HCT116 (cell line): ENCODE measurements around the gene MED12. TPM values are rescaled to one million over a fixed set of nuclear protein-coding genes. Genes with fewer than 3 reads are reported as not detected.

Source experiments
- ATAC-seq: fragments of 200-7000 bp; cut with Tn5 transposase; 2 replicates; pipeline ENCODE4 v1.9.1; 2020; ENCODE audit warnings: mild to moderate bottlenecking, moderate library complexity
- BruUV-seq: library from RNA; stranded (reverse); fragments of 400-500 nt; replicated peaks from 2 replicates; lab custom pipeline; 2021; lab: Mats Ljungman, UMichigan
- CTCF ChIA-PET: fragments of 300-600 bp; sonication (Branson Sonifier 250); formaldehyde crosslinking; loops from one replicate; lab custom pipeline; 2021; ENCODE audit warnings: antibody characterized with exemption; lab: Charles Lee
- POLR2A ChIA-PET: fragments of 300-600, 350-600 bp; sonication (Branson Sonifier 250); formaldehyde crosslinking; loops from one replicate; lab custom pipeline; 2021; ENCODE audit warnings: antibody characterized with exemption; lab: Charles Lee
- RAD21 ChIA-PET, 2 experiments: fragments of 300-600 bp; sonication (Branson Sonifier 250); formaldehyde crosslinking; loops; one replicate each; lab custom pipeline; 2023; ENCODE audit warnings: low total read pairs in 2 of 2; ENCODE audit not compliant: uncharacterized antibody in 2 of 2, unreplicated experiment in 2 of 2, low non-redundant PET in 1 of 2; lab: Charles Lee
- DNase-seq: peaks from one replicate; pipeline ENCODE4 v3.0.0-alpha.2; 2010; ENCODE audit warnings: low read depth, low spot score
- H2AFZ ChIP-seq: fragments of 200-600 bp; shearing (Covaris generic), sonication (generic); 2 replicates; pipeline ENCODE4 v1.6.1; 2017; ENCODE audit warnings: low read depth, mixed run types, mixed read lengths, antibody characterized with exemption, low read length; ENCODE audit not compliant: poor library complexity, severe bottlenecking
- H3K27ac ChIP-seq: 2 replicates; pipeline ENCODE4 v1.5.1; 2012; ENCODE audit warnings: low read depth, low read length
- H3K27me3 ChIP-seq: fragments of 200-600 bp; sonication (generic); 2 replicates; pipeline ENCODE4 v1.6.1; 2016; ENCODE audit warnings: mixed run types, low read length, mixed read lengths; ENCODE audit not compliant: insufficient read depth
- H3K36me3 ChIP-seq, 2 experiments: fragments of 200-500 bp in 1 of 2; fragments of 200-600 bp in 1 of 2; sonication (Bioruptor generic) in 1 of 2; sonication (generic) in 1 of 2; 2 replicates each; pipeline versions ENCODE4 v1.5.1 to v1.6.1; 2014 to 2016; ENCODE audit warnings: low read length in 2 of 2, inconsistent platforms in 1 of 2, mixed read lengths in 1 of 2, mixed run types in 1 of 2; ENCODE audit not compliant: insufficient read depth in 2 of 2, control insufficient read depth in 1 of 2
- H3K4me1 ChIP-seq, 2 experiments: fragments of 200-600 bp in 1 of 2; sonication (generic) in 1 of 2; 2 replicates each; pipeline versions ENCODE4 v1.5.1 to v1.6.1; 2012 to 2017; ENCODE audit warnings: low read length in 2 of 2, inconsistent platforms in 1 of 2, mild to moderate bottlenecking in 1 of 2, mixed read lengths in 1 of 2, mixed run types in 1 of 2, moderate library complexity in 1 of 2; ENCODE audit not compliant: insufficient read depth in 2 of 2, control insufficient read depth in 1 of 2
- H3K4me2 ChIP-seq: fragments of 200-600 bp; sonication (generic); 2 replicates; pipeline ENCODE4 v1.6.1; 2017; ENCODE audit warnings: mixed run types, low read length, mixed read lengths
- H3K4me3 ChIP-seq, 2 experiments: fragments of 200-600 bp in 1 of 2; sonication (generic) in 1 of 2; replicated peaks in 1 of 2; 2 replicates each; pipeline ENCODE4 v1.5.1; 2011 to 2016; ENCODE audit warnings: low read length in 2 of 2, control low read depth in 1 of 2, low read depth in 1 of 2, mild to moderate bottlenecking in 1 of 2, mixed read lengths in 1 of 2, mixed run types in 1 of 2
- H3K79me2 ChIP-seq: fragments of 200-600 bp; sonication (generic); 2 replicates; pipeline ENCODE4 v1.6.1; 2017; ENCODE audit warnings: mild to moderate bottlenecking, mixed run types, low read length, moderate library complexity, mixed read lengths; ENCODE audit not compliant: insufficient read depth
- H3K9ac ChIP-seq: fragments of 200-600 bp; sonication (generic); 2 replicates; pipeline ENCODE4 v1.6.1; 2016; ENCODE audit warnings: low read length, mixed read lengths
- H3K9me2 ChIP-seq: fragments of 200-600 bp; sonication (generic), shearing (Covaris generic); 2 replicates; pipeline ENCODE4 v1.6.1; 2017; ENCODE audit warnings: mixed run types, mild to moderate bottlenecking, moderate library complexity; ENCODE audit not compliant: insufficient read depth
- H3K9me3 ChIP-seq, 2 experiments: fragments of 200-500 bp in 1 of 2; fragments of 200-600 bp in 1 of 2; sonication (Bioruptor generic) in 1 of 2; sonication (generic) in 1 of 2; 2 replicates each; pipeline ENCODE4 v1.6.1; 2014 to 2017; ENCODE audit warnings: low read length in 2 of 2, mixed read lengths in 2 of 2, inconsistent platforms in 1 of 2, low read depth in 1 of 2, mild to moderate bottlenecking in 1 of 2, mixed run types in 1 of 2, moderate library complexity in 1 of 2; ENCODE audit not compliant: control insufficient read depth in 1 of 2, insufficient read depth in 1 of 2
- H4K20me1 ChIP-seq: fragments of 200-600 bp; sonication (generic), shearing (Covaris generic); 2 replicates; pipeline ENCODE4 v1.6.1; 2017; ENCODE audit warnings: mixed run types, mild to moderate bottlenecking, moderate library complexity; ENCODE audit not compliant: insufficient read depth
- CTCF ChIP-seq, 3 experiments: fragments of 200-600 bp in 1 of 3; sonication (generic) in 1 of 3; IDR thresholded peaks in 2 of 3; conservative IDR thresholded peaks in 1 of 3; 2 replicates each; pipeline ENCODE4 v1.5.1; 2012 to 2017; ENCODE audit warnings: low read depth in 2 of 3, low read length in 2 of 3, antibody characterized with exemption in 1 of 3, borderline replicate concordance in 1 of 3, control low read depth in 1 of 3, mild to moderate bottlenecking in 1 of 3, mixed read lengths in 1 of 3, mixed run types in 1 of 3, moderate library complexity in 1 of 3; ENCODE audit not compliant: insufficient read depth in 1 of 3
- EGR1 ChIP-seq: IDR thresholded peaks from 2 replicates; pipeline ENCODE4 v1.6.1; 2012; ENCODE audit warnings: low read depth
- ELF1 ChIP-seq: IDR thresholded peaks from 2 replicates; pipeline ENCODE4 v1.6.1; 2012; ENCODE audit warnings: low read depth, borderline replicate concordance
- EZH2phosphoT487 ChIP-seq: fragments of 200-600 bp; IDR thresholded peaks from 2 replicates; pipeline ENCODE4 v1.6.1; 2018; ENCODE audit warnings: antibody characterized with exemption, borderline replicate concordance
- FOSL1 ChIP-seq: IDR thresholded peaks from 2 replicates; pipeline ENCODE4 v1.6.1; 2012; ENCODE audit warnings: low read depth
- POLR2A ChIP-seq: IDR thresholded peaks from 2 replicates; pipeline ENCODE4 v1.7.0; 2011; ENCODE audit warnings: borderline replicate concordance; ENCODE audit not compliant: insufficient read depth, insufficient read length; ENCODE audit errors: extremely low read depth
- POLR2AphosphoS5 ChIP-seq: IDR thresholded peaks from 2 replicates; pipeline ENCODE4 v1.6.1; 2011; ENCODE audit warnings: mild to moderate bottlenecking, low read depth, low read length, moderate library complexity
- RAD21 ChIP-seq: IDR thresholded peaks from 2 replicates; pipeline ENCODE4 v1.6.1; 2012; ENCODE audit warnings: low read depth, mild to moderate bottlenecking
- SP1 ChIP-seq: IDR thresholded peaks from 2 replicates; pipeline ENCODE4 v1.6.1; 2012; ENCODE audit warnings: low read depth
- SRF ChIP-seq: IDR thresholded peaks from 2 replicates; pipeline ENCODE4 v1.6.1; 2012; ENCODE audit warnings: low read depth
- ZFX ChIP-seq: fragments of 450-650 bp; IDR thresholded peaks from 2 replicates; pipeline ENCODE4 v1.6.1; 2017
- ZNF274 ChIP-seq: fragments of 200-500 bp; sonication (Bioruptor generic); IDR thresholded peaks from 2 replicates; pipeline ENCODE4 v1.6.1; 2014; ENCODE audit warnings: mild to moderate bottlenecking, low read depth, low read length, inconsistent platforms
- intact Hi-C: fragments of 100-400 bp; cut with micrococcal nuclease; formaldehyde crosslinking; loops from 2 replicates; pipeline ENCODE4 v1.10.0; 2022
- total RNA-seq: library from RNA; stranded (reverse); gene quantifications from one replicate; pipeline ENCODE4 v1.2.1, GENCODE V29; 2021; ENCODE audit not compliant: unreplicated experiment
- TF ChIP-seq, protein P1 (sequence below): IDR thresholded peaks from 2 replicates; pipeline ENCODE4 v1.6.1; 2012
- TF ChIP-seq, protein P2 (sequence below): IDR thresholded peaks from 2 replicates; pipeline ENCODE4 v1.6.1; 2012; ENCODE audit warnings: low read depth
- TF ChIP-seq, protein P3 (sequence below): IDR thresholded peaks from 2 replicates; pipeline ENCODE4 v1.6.1; 2012

Gene MED12
- total RNA-seq, 1 experiment from 2014 or later = 32.8 TPM

DNA sequence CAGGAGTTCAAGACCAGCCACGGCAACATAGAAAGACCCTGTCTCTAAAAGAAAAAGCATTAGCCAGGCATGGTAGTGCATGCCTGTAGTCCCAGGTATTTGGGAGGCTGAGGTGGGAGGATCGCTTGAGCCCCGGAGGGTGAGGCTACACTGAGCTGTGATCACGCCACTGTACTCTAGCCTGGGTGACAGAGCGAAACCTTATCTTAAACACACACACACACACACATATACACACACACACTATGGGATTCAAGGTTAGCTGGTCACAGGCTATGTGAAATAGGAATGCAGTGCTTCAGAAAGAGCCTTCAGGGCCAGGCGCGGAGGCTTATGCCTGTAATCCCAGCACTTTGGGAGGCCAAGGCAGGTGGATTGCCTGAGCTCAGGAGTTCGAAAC, 49.7 kb downstream of the MED12 start:
- Histone ChIP-seq H3K27ac (no peak overlapping the region), H3K4me2 (no peak overlapping the region), H3K9me2 (no peaks in the 10 kb centered on the region), H3K9ac (no peak overlapping the region)
- no peak for DNase-seq
- intact Hi-C loops = no loop called here
- no TSS peak for BruUV-seq
- no peak for TF ChIP-seq ELF1
- TF ChIP-seq FOSL1 = no peak
- TF ChIP-seq, all 23 proteins: peak for 0
- no peaks in the 10 kb centered on the region for H4K20me1 ChIP-seq
- H3K4me1 ChIP-seq = no peaks in the 10 kb centered on the region
- no peaks in the 10 kb centered on the region for H3K79me2 ChIP-seq
- ChIA-PET RAD21 (no interaction called here), CTCF (no interaction called here), POLR2A (no interaction called here)
- no peak for ATAC-seq
- no peak overlapping the region for H2AFZ ChIP-seq
- no peaks in the 10 kb centered on the region for H3K27me3 ChIP-seq
- H3K4me3 ChIP-seq = no peak overlapping the region
- no peaks in the 10 kb centered on the region for H3K9me3 ChIP-seq
- H3K36me3 ChIP-seq = no peaks in the 10 kb centered on the region

DNA sequence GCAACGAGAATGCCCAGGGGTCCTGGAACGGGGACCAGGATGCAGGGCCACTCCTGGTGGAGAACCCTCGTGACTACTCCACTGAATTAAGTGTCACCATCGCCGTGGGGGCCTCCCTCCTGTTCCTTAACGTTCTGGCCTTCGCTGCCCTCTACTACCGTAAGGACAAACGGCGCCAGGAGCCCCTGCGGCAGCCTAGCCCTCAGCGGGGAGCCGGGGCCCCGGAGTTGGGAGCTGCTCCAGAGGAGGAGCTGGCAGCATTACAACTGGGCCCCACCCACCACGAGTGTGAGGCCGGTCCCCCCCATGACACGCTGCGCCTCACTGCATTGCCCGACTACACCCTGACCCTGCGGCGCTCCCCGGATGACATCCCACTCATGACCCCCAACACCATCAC, 51.2 kb downstream of the MED12 start:
- BruUV-seq = no TSS peak
- H3K79me2 ChIP-seq = no peaks in the 10 kb centered on the region
- no peak for TF ChIP-seq EGR1
- TF ChIP-seq POLR2A = no peak
- TF ChIP-seq EZH2phosphoT487 = no peak
- TF ChIP-seq, protein P1, sequence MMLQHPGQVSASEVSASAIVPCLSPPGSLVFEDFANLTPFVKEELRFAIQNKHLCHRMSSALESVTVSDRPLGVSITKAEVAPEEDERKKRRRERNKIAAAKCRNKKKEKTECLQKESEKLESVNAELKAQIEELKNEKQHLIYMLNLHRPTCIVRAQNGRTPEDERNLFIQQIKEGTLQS = no peak
- no peak for TF ChIP-seq ZFX
- no peak for TF ChIP-seq ZNF274
- no peak for TF ChIP-seq RAD21
- TF ChIP-seq CTCF (IDR thresholded peaks at IDR 0.05 in 2 of 3, conservative IDR thresholded peaks at IDR 0.05 in 1 of 3; ENCODE audit: borderline replicate concordance in 1 of 3, insufficient read depth in 1 of 3, low read depth in 2 of 3, low read length in 2 of 3) = no peak
- TF ChIP-seq, protein P2, sequence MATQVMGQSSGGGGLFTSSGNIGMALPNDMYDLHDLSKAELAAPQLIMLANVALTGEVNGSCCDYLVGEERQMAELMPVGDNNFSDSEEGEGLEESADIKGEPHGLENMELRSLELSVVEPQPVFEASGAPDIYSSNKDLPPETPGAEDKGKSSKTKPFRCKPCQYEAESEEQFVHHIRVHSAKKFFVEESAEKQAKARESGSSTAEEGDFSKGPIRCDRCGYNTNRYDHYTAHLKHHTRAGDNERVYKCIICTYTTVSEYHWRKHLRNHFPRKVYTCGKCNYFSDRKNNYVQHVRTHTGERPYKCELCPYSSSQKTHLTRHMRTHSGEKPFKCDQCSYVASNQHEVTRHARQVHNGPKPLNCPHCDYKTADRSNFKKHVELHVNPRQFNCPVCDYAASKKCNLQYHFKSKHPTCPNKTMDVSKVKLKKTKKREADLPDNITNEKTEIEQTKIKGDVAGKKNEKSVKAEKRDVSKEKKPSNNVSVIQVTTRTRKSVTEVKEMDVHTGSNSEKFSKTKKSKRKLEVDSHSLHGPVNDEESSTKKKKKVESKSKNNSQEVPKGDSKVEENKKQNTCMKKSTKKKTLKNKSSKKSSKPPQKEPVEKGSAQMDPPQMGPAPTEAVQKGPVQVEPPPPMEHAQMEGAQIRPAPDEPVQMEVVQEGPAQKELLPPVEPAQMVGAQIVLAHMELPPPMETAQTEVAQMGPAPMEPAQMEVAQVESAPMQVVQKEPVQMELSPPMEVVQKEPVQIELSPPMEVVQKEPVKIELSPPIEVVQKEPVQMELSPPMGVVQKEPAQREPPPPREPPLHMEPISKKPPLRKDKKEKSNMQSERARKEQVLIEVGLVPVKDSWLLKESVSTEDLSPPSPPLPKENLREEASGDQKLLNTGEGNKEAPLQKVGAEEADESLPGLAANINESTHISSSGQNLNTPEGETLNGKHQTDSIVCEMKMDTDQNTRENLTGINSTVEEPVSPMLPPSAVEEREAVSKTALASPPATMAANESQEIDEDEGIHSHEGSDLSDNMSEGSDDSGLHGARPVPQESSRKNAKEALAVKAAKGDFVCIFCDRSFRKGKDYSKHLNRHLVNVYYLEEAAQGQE = no peak
- TF ChIP-seq, protein P3, sequence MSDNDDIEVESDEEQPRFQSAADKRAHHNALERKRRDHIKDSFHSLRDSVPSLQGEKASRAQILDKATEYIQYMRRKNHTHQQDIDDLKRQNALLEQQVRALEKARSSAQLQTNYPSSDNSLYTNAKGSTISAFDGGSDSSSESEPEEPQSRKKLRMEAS = no peak
- no peak for TF ChIP-seq SRF
- TF ChIP-seq SP1 = no peak
- TF ChIP-seq POLR2AphosphoS5 = no peak
- TF ChIP-seq, all 23 proteins: peak for 0

More for the DNA sequence above, 51.2 kb downstream of the MED12 start:
- H3K4me2 ChIP-seq = no peak overlapping the region
- intact Hi-C loops = no loop called here
- ChIA-PET RAD21 (no interaction called here), CTCF (no interaction called here), POLR2A (no interaction called here)
- ATAC-seq (no peak), DNase-seq (no peak)
- H4K20me1 ChIP-seq = no peaks in the 10 kb centered on the region
- no peak overlapping the region for H3K9ac ChIP-seq
- no peaks in the 10 kb centered on the region for H3K36me3 ChIP-seq
- H3K9me3 ChIP-seq = no peaks in the 10 kb centered on the region
- no peak overlapping the region for H2AFZ ChIP-seq
- no peak overlapping the region for H3K27ac ChIP-seq
- H3K4me3 ChIP-seq = no peak overlapping the region
- no peaks in the 10 kb centered on the region for H3K27me3 ChIP-seq
- H3K9me2 ChIP-seq = no peaks in the 10 kb centered on the region
- H3K4me1 ChIP-seq = no peaks in the 10 kb centered on the region
